Mucosa of rectum (tissue), 2 donors: Measurements from ENCODE around the gene PPP6R1.

Experiments used
- H3K27ac ChIP-seq, 2 donors: one replicate each; pipeline ENCODE4 v1.7.0; 2013; ENCODE audit warnings: inconsistent platforms in 2 of 2, low read depth in 2 of 2, low read length in 2 of 2
- H3K27me3 ChIP-seq, 2 donors: one replicate each; pipeline ENCODE4 v1.7.0; 2013; ENCODE audit warnings: low read length in 2 of 2; ENCODE audit not compliant: control insufficient read depth in 2 of 2, insufficient read depth in 2 of 2
- H3K36me3 ChIP-seq, 2 donors: one replicate each; pipeline ENCODE4 v1.7.0; 2013; ENCODE audit warnings: low read length in 2 of 2; ENCODE audit not compliant: control insufficient read depth in 2 of 2, insufficient read depth in 2 of 2
- H3K4me1 ChIP-seq, 2 donors: one replicate each; pipeline ENCODE4 v1.7.0; 2013; ENCODE audit warnings: low read length in 2 of 2, mild to moderate bottlenecking in 1 of 2; ENCODE audit not compliant: control insufficient read depth in 2 of 2, insufficient read depth in 2 of 2
- H3K4me3 ChIP-seq, 2 donors: one replicate each; pipeline ENCODE4 v1.7.0; 2013; ENCODE audit warnings: low read length in 2 of 2
- H3K9ac ChIP-seq, 2 donors: one replicate each; pipeline ENCODE4 v1.7.0; 2013; ENCODE audit warnings: low read length in 2 of 2, low read depth in 1 of 2, mild to moderate bottlenecking in 1 of 2
- H3K9me3 ChIP-seq, 2 donors: one replicate each; pipeline ENCODE4 v1.7.0; 2013; ENCODE audit warnings: low read length in 2 of 2; ENCODE audit not compliant: control insufficient read depth in 2 of 2
- donor health status: healthy.
- donor health status: Normal muscosa, but diverticular disease.

The PPP6R1 gene

DNA sequence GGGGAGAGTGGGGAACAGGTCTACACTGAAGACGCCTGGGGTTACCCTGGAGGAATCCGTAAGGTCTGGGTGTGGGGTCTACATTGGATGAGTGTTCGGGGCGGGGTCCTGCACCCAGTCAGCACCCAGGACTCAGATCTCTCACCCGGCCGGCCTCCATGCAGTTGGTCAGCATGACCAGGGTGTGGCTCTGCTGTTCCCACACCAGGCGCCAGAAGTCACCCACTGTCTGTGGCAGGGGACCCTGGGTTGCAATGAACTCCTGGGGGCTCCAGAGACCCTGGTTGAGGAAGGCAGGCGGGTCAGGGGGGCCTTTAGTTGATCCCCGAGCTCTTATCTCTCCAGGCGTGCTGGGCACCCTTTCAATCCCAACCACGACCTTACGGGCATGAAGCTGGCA lies 72.7 kb downstream of the PPP6R1 start:
- peaks cover 0 to 3% of the 10 kb centered on the region in 2 donors for H3K27me3 ChIP-seq
- peaks cover 0 to 20% of the 10 kb centered on the region in 2 donors for H3K36me3 ChIP-seq
- no peaks in the 10 kb centered on the region for H3K9me3 ChIP-seq
- no peaks in the 10 kb centered on the region for H3K4me1 ChIP-seq
- no peak overlapping the region for H3K9ac ChIP-seq
- no peak overlapping the region for H3K4me3 ChIP-seq
- no peak overlapping the region for H3K27ac ChIP-seq

DNA sequence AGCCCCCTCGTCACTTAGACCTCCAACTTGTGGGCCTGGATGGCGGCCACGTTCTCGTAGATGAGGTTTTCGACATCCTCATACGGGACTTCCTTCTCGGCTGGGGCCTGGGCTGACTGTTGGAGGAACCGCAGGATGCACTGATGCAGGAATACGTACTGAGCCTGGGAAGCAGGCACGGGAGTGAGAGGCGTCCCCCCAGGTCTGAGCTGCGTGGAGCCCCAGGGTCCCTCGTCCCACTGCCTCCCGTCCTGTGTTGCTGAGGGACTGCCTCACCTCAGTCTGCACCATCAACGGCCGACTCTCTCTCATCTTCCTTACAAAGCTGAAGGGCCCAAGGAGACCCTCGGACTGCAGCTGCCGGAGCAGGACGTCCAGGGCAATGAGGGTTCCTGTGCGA lies 77.1 kb downstream of the PPP6R1 start:
- Histone ChIP-seq H3K9ac (no peak overlapping the region), H3K27ac (no peak overlapping the region), H3K27me3 (peaks cover 10 to 16% of the 10 kb centered on the region in 2 donors)

More for the DNA sequence above, 77.1 kb downstream of the PPP6R1 start:
- H3K4me3 ChIP-seq = no peak overlapping the region
- peaks cover 3% of the 10 kb centered on the region in 2 donors for H3K4me1 ChIP-seq
- no peaks in the 10 kb centered on the region for H3K9me3 ChIP-seq
- H3K36me3 ChIP-seq = peaks cover 0 to 16% of the 10 kb centered on the region in 2 donors
